HepG2 (cell line): ENCODE measurements around the gene FKBP14. TPM values are rescaled to one million over a fixed set of nuclear protein-coding genes. Genes with fewer than 3 reads are reported as not detected.
A peak's percentile ranks its signal among the peaks of the same experiment; 100 is the strongest.

Experiments
- ATAC-seq: fragments of 200-7000 bp; cut with Tn5 transposase; 3 replicates; pipeline ENCODE4 v1.9.1; 2020; ENCODE audit warnings: mild to moderate bottlenecking, moderate library complexity
- BruUV-seq: library from RNA; stranded (reverse); fragments of 400-500 nt; replicated peaks from 2 replicates; lab custom pipeline; 2021; lab: Mats Ljungman, UMichigan
- CTCF ChIA-PET: fragments of 300-600 bp; formaldehyde crosslinking; extraction: SDS; loops from one replicate; lab custom pipeline; 2021; ENCODE audit warnings: low total read pairs, inconsistent platforms, low intra/inter-chr PET ratio; lab: Yijun Ruan, JAX
- POLR2A ChIA-PET: fragments of 350-600 bp; sonication (Branson Sonifier 250); formaldehyde crosslinking; loops from one replicate; lab custom pipeline; 2020; ENCODE audit warnings: antibody characterized with exemption, inconsistent platforms; lab: Yijun Ruan, JAX
- DNase-seq: peaks from one replicate; pipeline ENCODE4 v3.0.0-alpha.2; 2015; ENCODE audit warnings: low spot score
- FAIRE-seq: peaks from 3 replicates; lab custom pipeline; 2011; peaks lifted over from hg19 to GRCh38; lab: Jason Lieb, UNC
- H2AFZ ChIP-seq: one replicate; pipeline ENCODE4 v1.6.1; 2011; ENCODE audit warnings: low read length, inconsistent platforms
- H3K27ac ChIP-seq: fragments of 300-600 bp; 3 replicates; pipeline ENCODE4 v1.8.0; 2011; ENCODE audit warnings: mixed run types, mild to moderate bottlenecking, mixed read lengths, low read length, inconsistent platforms; ENCODE audit not compliant: insufficient read depth; ENCODE audit errors: extremely low read length
- H3K27me3 ChIP-seq, 2 experiments: fragments of 200-600 bp in 1 of 2; 2 replicates in 1 of 2; 3 replicates in 1 of 2; pipeline versions ENCODE4 v1.6.0 to v1.8.0; 2011; ENCODE audit warnings: low read length in 2 of 2, mild to moderate bottlenecking in 2 of 2, moderate library complexity in 2 of 2, inconsistent platforms in 1 of 2; ENCODE audit not compliant: insufficient read depth in 2 of 2, control insufficient read depth in 1 of 2
- H3K36me3 ChIP-seq, 2 experiments: fragments of 200-600 bp in 1 of 2; replicated peaks in 1 of 2; 2 replicates in 1 of 2; 3 replicates in 1 of 2; pipeline versions ENCODE4 v1.5.1 to v1.8.0; 2011; ENCODE audit warnings: low read length in 2 of 2, inconsistent platforms in 1 of 2; ENCODE audit not compliant: insufficient read depth in 2 of 2, control insufficient read depth in 1 of 2
- H3K4me1 ChIP-seq: 2 replicates; pipeline ENCODE4 v1.5.1; 2012; ENCODE audit warnings: low read length, inconsistent platforms; ENCODE audit not compliant: insufficient read depth
- H3K4me2 ChIP-seq: 2 replicates; pipeline ENCODE4 v1.6.0; 2011; ENCODE audit warnings: low read depth, low read length, inconsistent platforms
- H3K4me3 ChIP-seq, 3 experiments: fragments of 200-600 bp in 1 of 3; sonication (generic), shearing (Covaris generic) in 1 of 3; replicated peaks in 1 of 3; 2 replicates each; pipeline ENCODE4 v1.5.1; 2011 to 2016; ENCODE audit warnings: low read length in 3 of 3, inconsistent platforms in 2 of 3, low read depth in 2 of 3, mild to moderate bottlenecking in 2 of 3, control low read depth in 1 of 3, mixed read lengths in 1 of 3; ENCODE audit not compliant: insufficient read depth in 1 of 3
- H3K79me2 ChIP-seq: one replicate; pipeline ENCODE4 v1.6.1; 2011; ENCODE audit warnings: low read length, inconsistent platforms; ENCODE audit not compliant: insufficient read depth
- H3K9ac ChIP-seq: 2 replicates; pipeline ENCODE4 v1.6.0; 2011; ENCODE audit warnings: mild to moderate bottlenecking, low read depth, low read length, inconsistent platforms; ENCODE audit not compliant: insufficient read depth
- H3K9me3 ChIP-seq: 2 replicates; pipeline ENCODE4 v1.5.1; 2012; ENCODE audit warnings: mild to moderate bottlenecking, low read length
- H4K20me1 ChIP-seq: 2 replicates; pipeline ENCODE4 v1.6.0; 2011; ENCODE audit warnings: inconsistent platforms, mild to moderate bottlenecking, low read length, moderate library complexity; ENCODE audit not compliant: insufficient read depth
- CBX1 ChIP-seq: IDR thresholded peaks from one replicate; pipeline ENCODE4 v1.6.1; 2016; ENCODE audit warnings: antibody characterized with exemption, low read depth
- CENPX ChIP-seq: sonication (generic); formaldehyde crosslinking; IDR thresholded peaks from 2 replicates; pipeline ENCODE4 v1.9.0; 2021; ENCODE audit warnings: mild to moderate bottlenecking, missing genetic modification reagents, moderate library complexity
- IRF2 ChIP-seq: IDR thresholded peaks from 2 replicates; pipeline ENCODE4 v1.6.1; 2018; ENCODE audit warnings: missing genetic modification reagents, missing compliant biosample characterization
- NCOA2 ChIP-seq: sonication (generic); formaldehyde crosslinking; IDR thresholded peaks from 2 replicates; pipeline ENCODE4 v1.8.0; 2022; ENCODE audit warnings: inconsistent platforms
- THAP11 ChIP-seq: IDR thresholded peaks from 2 replicates; pipeline ENCODE4 v1.6.1; 2016; ENCODE audit warnings: missing biosample characterization, missing genetic modification reagents
- ZNF468 ChIP-seq: sonication (generic); formaldehyde crosslinking; IDR thresholded peaks from 2 replicates; pipeline ENCODE4 v1.8.0; 2022; ENCODE audit warnings: mild to moderate bottlenecking, moderate library complexity, missing genetic modification reagents
- ZNF746 ChIP-seq: sonication (generic); formaldehyde crosslinking; IDR thresholded peaks from 2 replicates; pipeline ENCODE4 v1.8.0; 2022; ENCODE audit warnings: mild to moderate bottlenecking, missing genetic modification reagents
- ZNF766 ChIP-seq: sonication (generic); formaldehyde crosslinking; IDR thresholded peaks from 2 replicates; pipeline ENCODE4 v1.5.0; 2020; ENCODE audit warnings: missing genetic modification reagents, borderline replicate concordance
- ZNF839 ChIP-seq: sonication (generic); formaldehyde crosslinking; IDR thresholded peaks from 2 replicates; pipeline ENCODE4 v1.4.0; 2020; ENCODE audit warnings: missing genetic modification reagents, mild to moderate bottlenecking, borderline replicate concordance
- ZNF878 ChIP-seq: sonication (generic); formaldehyde crosslinking; IDR thresholded peaks from 2 replicates; pipeline ENCODE4 v1.8.1; 2023; ENCODE audit warnings: mild to moderate bottlenecking, missing genetic modification reagents, moderate library complexity
- ZNF883 ChIP-seq: sonication (generic); formaldehyde crosslinking; IDR thresholded peaks from 2 replicates; pipeline ENCODE4 v1.5.1; 2020; ENCODE audit warnings: mild to moderate bottlenecking, missing genetic modification reagents; ENCODE audit errors: not compliant biosample characterization
- ZXDC ChIP-seq: sonication (generic); formaldehyde crosslinking; IDR thresholded peaks from 2 replicates; pipeline ENCODE4 v1.5.0; 2020; ENCODE audit warnings: mild to moderate bottlenecking, missing genetic modification reagents
- WGBS: methylation state at CpG from one replicate; pipeline ENCODE4 v1.1.6; 2017; ENCODE audit warnings: low lambda C conversion rate; 5-methylcytosine and 5-hydroxymethylcytosine counted together
- in situ Hi-C: cut with HindIII; loops from 2 replicates; pipeline ENCODE4 v1.10.0; 2017; ENCODE audit warnings: low pct_unique_long_range_greater_than_20kb; ENCODE audit not compliant: extremely low pct_ligation_motif_present
- intact Hi-C: fragments of 100-400 bp; cut with micrococcal nuclease; formaldehyde crosslinking; loops from one replicate; pipeline ENCODE4 v1.10.0; 2022; ENCODE audit not compliant: unreplicated experiment
- polyA plus RNA-seq, 8 experiments: library from polyadenylated mRNA; depleted of rRNA in 3 of 8; stranded (reverse) in 7 of 8; unstranded in 1 of 8; fragments of >200 nt; fragmentation: Illumina TruSeq in 4 of 8; extraction: Trizol in 4 of 8; gene quantifications; 2 replicates each; pipeline versions ENCODE4 v1.2.1 to v1.2.3, GENCODE V29; 2011 to 2016; ENCODE audit warnings: low read depth in 4 of 8, missing spikeins in 1 of 8, mixed read lengths in 1 of 8; ENCODE audit not compliant: insufficient read depth in 1 of 8
- total RNA-seq, 5 experiments: library from RNA; depleted of rRNA; stranded (reverse); fragments of >200 nt; fragmentation: Illumina TruSeq; extraction: Trizol; gene quantifications; 2 replicates each; pipeline ENCODE4 v1.2.3, GENCODE V29; 2016; ENCODE audit warnings: low read depth in 1 of 5

FKBP14 gene
- total and polyA plus RNA-seq, 2 of the 13 experiments (the other 11 are each of a cell fraction or from before 2014, with no cell fraction given), result 20.0 to 32.3 TPM

DNA sequence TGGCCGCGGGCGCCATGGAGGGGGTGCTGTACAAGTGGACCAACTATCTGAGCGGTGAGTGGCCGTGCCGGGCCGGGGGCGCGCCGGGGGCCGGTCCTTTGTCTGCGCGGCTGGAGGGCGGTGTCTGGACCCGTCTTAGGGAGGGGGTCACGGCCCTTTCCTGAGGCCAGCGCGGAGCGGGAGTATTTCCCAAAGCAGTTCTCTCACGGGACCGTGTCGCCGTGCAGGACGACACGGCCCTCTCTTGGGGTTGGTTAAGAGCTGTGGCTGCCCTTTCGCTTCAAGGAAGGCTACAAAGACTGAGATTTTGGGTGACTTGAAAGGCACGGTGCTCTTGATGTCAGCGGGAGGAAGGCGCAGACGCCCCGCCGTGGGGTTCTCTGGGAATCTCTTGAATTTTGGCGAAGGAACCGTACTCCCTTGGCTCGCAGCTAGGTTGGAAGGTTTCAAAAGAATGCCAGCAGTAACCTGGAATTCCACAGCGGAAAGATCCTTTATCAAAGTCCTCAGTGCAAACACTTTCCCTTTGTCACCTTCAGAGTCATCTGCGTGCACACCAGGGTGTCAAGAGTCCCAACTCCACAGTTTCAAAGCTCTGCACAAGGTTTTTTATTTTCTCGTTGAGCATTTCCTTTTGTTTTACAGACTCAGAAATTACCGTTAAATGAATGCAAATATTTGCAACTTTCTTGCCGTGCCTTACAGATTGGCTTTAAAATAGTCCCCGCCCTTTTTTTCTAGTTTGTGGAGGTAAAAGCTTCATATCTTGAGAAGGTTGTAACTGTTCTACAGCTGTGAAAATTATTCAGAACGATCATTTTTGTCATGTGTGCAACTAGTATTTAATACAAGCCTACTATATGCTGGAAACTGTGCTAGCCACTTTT, 2.5 kb upstream of the FKBP14 start (continued):
- TF ChIP-seq IRF2 (CRISPR knock-in tag), result no peak; the same call in 1 of the 2 replicates

DNA sequence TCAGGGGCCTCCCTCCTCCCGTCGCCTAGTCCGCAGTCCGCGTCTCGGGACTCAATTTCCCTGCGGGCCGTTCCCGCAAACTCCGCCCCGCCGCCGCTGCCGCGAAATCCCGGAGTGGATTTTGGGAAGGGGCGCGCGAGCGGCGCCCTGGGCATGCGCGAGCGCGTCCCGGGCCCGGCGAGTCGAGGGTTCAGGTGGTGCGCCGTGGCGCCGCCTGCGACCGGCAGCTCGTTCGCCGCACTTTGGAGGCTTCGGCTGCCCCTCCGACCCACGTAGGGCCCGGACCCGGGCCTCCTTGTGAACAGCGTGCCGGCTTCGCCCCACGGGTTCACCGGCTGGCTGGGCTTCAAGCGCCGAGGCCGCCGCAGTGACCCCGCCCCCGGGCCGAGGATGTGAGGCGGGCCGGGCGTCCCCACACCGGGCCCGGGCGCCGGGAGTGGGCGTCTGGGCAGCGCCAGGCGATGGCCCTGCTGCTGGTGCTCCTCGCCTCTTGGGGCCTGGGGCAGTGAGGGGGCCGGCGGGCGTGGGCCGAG, 1.8 kb upstream of the FKBP14 start, which contains the start of gene PLEKHA8:
Gene PLEKHA8 (plus strand): TSS at position 197 of the 533 bp plus-strand sequence. CDS start 351 bp downstream, outside the sequence.
- intact Hi-C loops, result loop anchor here (1.0 to 2.0 kb wide), 2 partner anchors 35 to 40 kb away; no protein-coding TSS in a partner anchor
- 4% methylated on average over 9 of the region's 70 CpGs for WGBS
- peak; percentile 71 for ATAC-seq
- TF ChIP-seq ZNF839 (CRISPR knock-in tag) (no peak), ZNF746 (peak; percentile 17; the same call in 1 of the 2 replicates), THAP11 (CRISPR knock-in tag) (peak; percentile 96), CENPX (no peak), ZXDC (CRISPR knock-in tag) (0 out of 2 replicates have a peak, but pooled peaks have one; percentile 31), ZNF766 (CRISPR knock-in tag) (0 out of 2 replicates have a peak, but pooled peaks have one; percentile 58), ZNF883 (CRISPR knock-in tag) (no peak), ZNF468 (CRISPR knock-in tag) (no peak), ZNF878 (CRISPR knock-in tag) (no peak), NCOA2 (CRISPR knock-in tag) (peak; percentile 33; the same call in 1 of the 2 replicates), CBX1 (peak; percentile 89)

More for the DNA sequence above, 1.8 kb upstream of the FKBP14 start, which contains the start of gene PLEKHA8:
- FAIRE-seq (no peak), DNase-seq (peak; percentile 77)
- peaks cover 58% of the 10 kb centered on the region for H3K4me1 ChIP-seq
- H4K20me1 ChIP-seq, result peaks cover 22% of the 10 kb centered on the region
- peaks cover 76% of the 10 kb centered on the region for H3K79me2 ChIP-seq
- H3K4me3 ChIP-seq, result peak within 1 kb of the TSS; percentile 82 to 96 (median 95)
- peak within 1 kb of the TSS; percentile 91 for H3K4me2 ChIP-seq
- H2AFZ ChIP-seq, result peak within 1 kb of the TSS; percentile 88
- no TSS peak for BruUV-seq
- in situ Hi-C loops, result loop anchor here (5.0 kb wide), 1 partner anchor 41 kb away; the partner anchor contains the start of gene SCRN1
- H3K9me3 ChIP-seq, result no peaks in the 10 kb centered on the region
- H3K27me3 ChIP-seq, result no peaks in the 10 kb centered on the region; a peak in 1 of 5 replicates
- ChIA-PET CTCF (no interaction called here), POLR2A (interaction anchor here (0.9 to 2.9 kb wide), 4 partner anchors 12 to 41 kb away, joined by 5 to 22 read pairs (median 8); partner anchors contain the start of gene SCRN1)
- H3K27ac ChIP-seq, result peak within 1 kb of the TSS; percentile 89
- no peaks in the 10 kb centered on the region; a peak in 1 of 5 replicates for H3K36me3 ChIP-seq
- H3K9ac ChIP-seq, result peak within 1 kb of the TSS; percentile 82
